ENCODE data around the gene FAXC.

FAXC gene

GRCh38 chr6:99307295-99307907, 42.1 kb downstream of the FAXC start:
- no peak for DNase-seq (ENCODE audit: extremely low spot score)
- POLR2A ChIA-PET: no interaction called here
- CTCF ChIA-PET: no interaction called here

DNA sequence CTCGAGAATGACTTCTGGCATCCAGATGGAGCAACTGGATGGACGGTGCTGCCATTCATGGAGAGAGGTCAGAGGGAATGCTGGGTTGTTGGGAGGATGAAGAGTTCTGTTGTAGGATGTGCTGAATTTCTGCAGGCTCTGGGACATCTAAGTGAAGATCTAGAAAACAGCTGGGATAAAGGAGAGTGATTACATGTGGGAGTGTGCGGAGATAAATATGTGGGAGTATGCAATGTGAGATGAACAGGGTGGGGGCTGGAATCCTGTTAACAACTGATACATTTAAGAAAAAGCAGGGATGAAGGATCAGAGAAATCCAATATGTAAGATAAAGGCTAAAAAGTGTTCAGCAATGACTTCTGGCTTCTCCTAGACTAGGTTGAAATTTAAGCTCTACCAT, 43.1 kb downstream of the FAXC start:
- POLR2A ChIA-PET: no interaction called here
- CTCF ChIA-PET: interaction anchor here (1.1 kb wide), 1 partner anchor 24 kb away, joined by 4 read pairs; no protein-coding TSS in a partner anchor
- TF ChIP-seq ELF4 (IDR thresholded peaks at IDR 0.05): no peak
- no peak for TF ChIP-seq SUZ12 (IDR thresholded peaks at IDR 0.05)
- no peak for TF ChIP-seq TARDBP (IDR thresholded peaks at IDR 0.05)
- no peak for TF ChIP-seq FOXA1 (IDR thresholded peaks at IDR 0.05)
- no peak for TF ChIP-seq CTBP1 (IDR thresholded peaks at IDR 0.05; ENCODE audit: borderline replicate concordance)
- TF ChIP-seq HDGF (IDR thresholded peaks at IDR 0.05; ENCODE audit: borderline replicate concordance): no peak
- no peak for TF ChIP-seq NFRKB (IDR thresholded peaks at IDR 0.05)
- no peak for TF ChIP-seq SP1 (IDR thresholded peaks at IDR 0.05)
- TF ChIP-seq FOXM1 (IDR thresholded peaks at IDR 0.05; ENCODE audit: borderline replicate concordance): no peak
- no peak for TF ChIP-seq L3MBTL2 (conservative IDR thresholded peaks at IDR 0.05)
- TF ChIP-seq FOXK2 (IDR thresholded peaks at IDR 0.05): no peak
- TF ChIP-seq BHLHE40 (IDR thresholded peaks at IDR 0.05; ENCODE audit: borderline replicate concordance): no peak
- TF ChIP-seq LEF1 (IDR thresholded peaks at IDR 0.05; ENCODE audit: borderline replicate concordance): no peak
- no peak for TF ChIP-seq ARNT (IDR thresholded peaks at IDR 0.05)
- no peak for DNase-seq (ENCODE audit: extremely low spot score)

More at GRCh38 chr6:99307295-99307907, 42.1 kb downstream of the FAXC start:
- TF ChIP-seq ELF4 (IDR thresholded peaks at IDR 0.05): no peak
- TF ChIP-seq NFRKB (IDR thresholded peaks at IDR 0.05): no peak
- TF ChIP-seq L3MBTL2 (conservative IDR thresholded peaks at IDR 0.05): no peak
- no peak for TF ChIP-seq FOXK2 (IDR thresholded peaks at IDR 0.05)
- TF ChIP-seq ZNF384 (IDR thresholded peaks at IDR 0.05): no peak
- TF ChIP-seq FOXA1 (IDR thresholded peaks at IDR 0.05): no peak
- TF ChIP-seq, protein P1, sequence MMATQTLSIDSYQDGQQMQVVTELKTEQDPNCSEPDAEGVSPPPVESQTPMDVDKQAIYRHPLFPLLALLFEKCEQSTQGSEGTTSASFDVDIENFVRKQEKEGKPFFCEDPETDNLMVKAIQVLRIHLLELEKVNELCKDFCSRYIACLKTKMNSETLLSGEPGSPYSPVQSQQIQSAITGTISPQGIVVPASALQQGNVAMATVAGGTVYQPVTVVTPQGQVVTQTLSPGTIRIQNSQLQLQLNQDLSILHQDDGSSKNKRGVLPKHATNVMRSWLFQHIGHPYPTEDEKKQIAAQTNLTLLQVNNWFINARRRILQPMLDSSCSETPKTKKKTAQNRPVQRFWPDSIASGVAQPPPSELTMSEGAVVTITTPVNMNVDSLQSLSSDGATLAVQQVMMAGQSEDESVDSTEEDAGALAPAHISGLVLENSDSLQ (IDR thresholded peaks at IDR 0.05): no peak
- TF ChIP-seq CTBP1 (IDR thresholded peaks at IDR 0.05; ENCODE audit: borderline replicate concordance): no peak
- TF ChIP-seq TARDBP (IDR thresholded peaks at IDR 0.05): no peak
- TF ChIP-seq FOXM1 (IDR thresholded peaks at IDR 0.05; ENCODE audit: borderline replicate concordance): no peak
- TF ChIP-seq ARNT (IDR thresholded peaks at IDR 0.05): no peak
- no peak for TF ChIP-seq SUZ12 (IDR thresholded peaks at IDR 0.05)
- TF ChIP-seq BHLHE40 (IDR thresholded peaks at IDR 0.05; ENCODE audit: borderline replicate concordance): no peak
- no peak for TF ChIP-seq HDGF (IDR thresholded peaks at IDR 0.05; ENCODE audit: borderline replicate concordance)
- no peak for TF ChIP-seq SP1 (IDR thresholded peaks at IDR 0.05)
- no peak for TF ChIP-seq LEF1 (IDR thresholded peaks at IDR 0.05; ENCODE audit: borderline replicate concordance)

DNA sequence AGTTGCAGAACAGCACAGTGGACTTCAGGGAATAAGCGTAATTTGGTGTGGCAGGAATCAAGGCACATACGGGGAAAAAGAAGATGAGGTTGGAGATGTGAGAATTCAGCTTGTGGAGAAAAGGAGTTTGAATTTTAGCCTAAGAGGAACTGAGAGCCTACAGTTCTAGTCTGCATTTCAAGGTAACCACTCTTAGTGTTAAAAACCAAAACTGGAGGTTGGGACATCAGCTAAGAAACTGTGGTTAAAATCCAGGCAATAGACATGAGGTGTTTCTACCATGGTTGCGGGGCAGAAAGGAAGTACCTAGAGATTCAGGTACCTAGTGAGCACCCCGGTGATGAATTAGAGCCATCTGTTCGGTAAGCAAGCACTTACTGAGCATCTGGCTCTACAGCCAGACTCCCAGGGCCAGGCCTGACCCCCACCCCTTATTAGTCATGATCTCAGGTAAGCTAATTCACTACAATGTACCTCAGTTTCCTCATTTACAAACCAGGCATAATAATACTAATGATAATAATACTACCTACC, 44.4 kb downstream of the FAXC start:
- POLR2A ChIA-PET: no interaction called here
- DNase-seq (ENCODE audit: extremely low spot score): no peak
- CTCF ChIA-PET: interaction anchor here (0.9 kb wide), 1 partner anchor 25 kb away, joined by 3 read pairs; no protein-coding TSS in a partner anchor
- no peak for TF ChIP-seq BHLHE40 (IDR thresholded peaks at IDR 0.05; ENCODE audit: borderline replicate concordance)
- TF ChIP-seq FOXA1 (IDR thresholded peaks at IDR 0.05): no peak
- TF ChIP-seq CTBP1 (IDR thresholded peaks at IDR 0.05; ENCODE audit: borderline replicate concordance): no peak
- TF ChIP-seq ELF4 (IDR thresholded peaks at IDR 0.05): no peak
- no peak for TF ChIP-seq FOXM1 (IDR thresholded peaks at IDR 0.05; ENCODE audit: borderline replicate concordance)
- no peak for TF ChIP-seq ARNT (IDR thresholded peaks at IDR 0.05)
- TF ChIP-seq NFRKB (IDR thresholded peaks at IDR 0.05): no peak
- TF ChIP-seq ZNF384 (IDR thresholded peaks at IDR 0.05): no peak
- TF ChIP-seq, protein P1 (IDR thresholded peaks at IDR 0.05): no peak
- no peak for TF ChIP-seq SUZ12 (IDR thresholded peaks at IDR 0.05)
- no peak for TF ChIP-seq L3MBTL2 (conservative IDR thresholded peaks at IDR 0.05)
- TF ChIP-seq HDGF (IDR thresholded peaks at IDR 0.05; ENCODE audit: borderline replicate concordance): no peak
- no peak for TF ChIP-seq SP1 (IDR thresholded peaks at IDR 0.05)
- TF ChIP-seq LEF1 (IDR thresholded peaks at IDR 0.05; ENCODE audit: borderline replicate concordance): no peak
- TF ChIP-seq TARDBP (IDR thresholded peaks at IDR 0.05): no peak
- no peak for TF ChIP-seq FOXK2 (IDR thresholded peaks at IDR 0.05)

DNA sequence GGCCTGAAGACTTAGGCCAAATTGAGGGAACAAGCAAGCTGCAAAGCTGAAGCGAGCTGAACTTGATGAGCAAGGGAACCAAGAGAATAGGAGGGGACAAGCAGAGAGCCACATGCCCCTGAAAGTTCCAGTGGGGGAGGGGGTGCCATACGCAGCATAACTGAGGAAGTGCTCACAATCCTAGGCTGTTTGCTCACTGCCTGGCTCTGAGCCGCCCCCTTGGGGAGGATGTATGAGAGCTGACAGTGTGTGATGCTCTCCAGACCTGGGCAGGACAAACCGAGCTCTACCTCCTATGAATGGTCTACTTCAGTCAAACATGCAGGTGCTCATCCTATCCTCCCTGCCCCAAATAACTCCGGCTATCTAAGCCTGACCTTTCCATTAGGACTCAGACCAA, 52.1 kb downstream of the FAXC start:
- no peak for TF ChIP-seq ARNT (IDR thresholded peaks at IDR 0.05)
- no peak for TF ChIP-seq LEF1 (IDR thresholded peaks at IDR 0.05; ENCODE audit: borderline replicate concordance)
- ChIA-PET POLR2A (interaction anchor here (0.8 kb wide), 1 partner anchor 128 kb away, joined by 3 read pairs; no protein-coding TSS in a partner anchor), CTCF (no interaction called here)
- no peak for DNase-seq (ENCODE audit: extremely low spot score)

DNA sequence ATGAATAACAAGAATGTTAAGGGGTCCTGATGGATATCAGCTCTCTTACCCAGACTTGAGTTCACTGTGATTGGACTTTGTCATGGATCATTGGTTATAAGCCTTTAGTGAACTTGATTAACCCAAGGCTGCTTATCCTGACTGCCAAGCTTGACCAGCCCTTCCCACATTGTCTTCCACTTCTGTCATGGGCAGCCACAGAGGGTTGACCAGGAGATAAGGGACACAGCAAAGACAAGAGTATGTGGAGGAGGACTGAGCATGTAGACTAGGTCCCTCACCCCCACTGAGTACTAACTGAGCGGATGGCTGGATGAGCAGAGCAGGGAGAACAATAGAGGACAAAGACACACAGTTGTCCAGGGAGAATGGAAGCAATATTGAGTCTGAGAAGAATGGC, 52.5 kb downstream of the FAXC start:
- DNase-seq (ENCODE audit: extremely low spot score): no peak
- ChIA-PET POLR2A (interaction anchor here (0.8 kb wide), 1 partner anchor 129 kb away, joined by 3 read pairs; no protein-coding TSS in a partner anchor), CTCF (no interaction called here)
- TF ChIP-seq L3MBTL2 (conservative IDR thresholded peaks at IDR 0.05): no peak
- no peak for TF ChIP-seq SUZ12 (IDR thresholded peaks at IDR 0.05)
- no peak for TF ChIP-seq FOXA1 (IDR thresholded peaks at IDR 0.05)
- TF ChIP-seq NFRKB (IDR thresholded peaks at IDR 0.05): no peak
- TF ChIP-seq ZNF384 (IDR thresholded peaks at IDR 0.05): no peak
- no peak for TF ChIP-seq ELF4 (IDR thresholded peaks at IDR 0.05)
- no peak for TF ChIP-seq TARDBP (IDR thresholded peaks at IDR 0.05)
- TF ChIP-seq, protein P1 (IDR thresholded peaks at IDR 0.05): no peak
- TF ChIP-seq BHLHE40 (IDR thresholded peaks at IDR 0.05; ENCODE audit: borderline replicate concordance): no peak
- TF ChIP-seq FOXM1 (IDR thresholded peaks at IDR 0.05; ENCODE audit: borderline replicate concordance): no peak
- no peak for TF ChIP-seq SP1 (IDR thresholded peaks at IDR 0.05)
- no peak for TF ChIP-seq FOXK2 (IDR thresholded peaks at IDR 0.05)
- no peak for TF ChIP-seq ARNT (IDR thresholded peaks at IDR 0.05)
- no peak for TF ChIP-seq LEF1 (IDR thresholded peaks at IDR 0.05; ENCODE audit: borderline replicate concordance)
- no peak for TF ChIP-seq CTBP1 (IDR thresholded peaks at IDR 0.05; ENCODE audit: borderline replicate concordance)
- TF ChIP-seq HDGF (IDR thresholded peaks at IDR 0.05; ENCODE audit: borderline replicate concordance): no peak
